Right ventricle myocardium superior (tissue), 1 donor: ENCODE measurements around the gene ZBTB17. TPM values are rescaled to one million over a fixed set of nuclear protein-coding genes. Genes with fewer than 3 reads are reported as not detected.
"Not testable (repeated sequence)": the region's sequence is repeated elsewhere in the genome, so short reads cannot be mapped to it uniquely, and the experiment has no call there.

ENCODE experiments used
- ATAC-seq: fragments of 200-7000 bp; cut with Tn5 transposase; one replicate; pipeline ENCODE4 v1.9.1; 2020; ENCODE audit warnings: mild to moderate bottlenecking; ENCODE audit not compliant: poor library complexity
- DNase-seq: peaks from one replicate; pipeline ENCODE4 v3.0.0-alpha.2; 2020
- intact Hi-C: fragments of 100-400 bp; cut with DNase I; formaldehyde crosslinking; loops from one replicate; pipeline ENCODE4 v1.11.2; 2022
- total RNA-seq: library from RNA; stranded (reverse); fragmentation: NEBNext Ultra II Directional; extraction: Animal tissue kit (Norgen Biotek cat#: 25700); gene quantifications from one replicate; pipeline ENCODE4 v1.2.1, GENCODE V29; 2021
- donor health status: DM: no; HTN: yes; CAD: no; lungs with severe emphysema.

The ZBTB17 gene
- total RNA-seq, 1 donor from 2014 or later, result 21.2 TPM

DNA sequence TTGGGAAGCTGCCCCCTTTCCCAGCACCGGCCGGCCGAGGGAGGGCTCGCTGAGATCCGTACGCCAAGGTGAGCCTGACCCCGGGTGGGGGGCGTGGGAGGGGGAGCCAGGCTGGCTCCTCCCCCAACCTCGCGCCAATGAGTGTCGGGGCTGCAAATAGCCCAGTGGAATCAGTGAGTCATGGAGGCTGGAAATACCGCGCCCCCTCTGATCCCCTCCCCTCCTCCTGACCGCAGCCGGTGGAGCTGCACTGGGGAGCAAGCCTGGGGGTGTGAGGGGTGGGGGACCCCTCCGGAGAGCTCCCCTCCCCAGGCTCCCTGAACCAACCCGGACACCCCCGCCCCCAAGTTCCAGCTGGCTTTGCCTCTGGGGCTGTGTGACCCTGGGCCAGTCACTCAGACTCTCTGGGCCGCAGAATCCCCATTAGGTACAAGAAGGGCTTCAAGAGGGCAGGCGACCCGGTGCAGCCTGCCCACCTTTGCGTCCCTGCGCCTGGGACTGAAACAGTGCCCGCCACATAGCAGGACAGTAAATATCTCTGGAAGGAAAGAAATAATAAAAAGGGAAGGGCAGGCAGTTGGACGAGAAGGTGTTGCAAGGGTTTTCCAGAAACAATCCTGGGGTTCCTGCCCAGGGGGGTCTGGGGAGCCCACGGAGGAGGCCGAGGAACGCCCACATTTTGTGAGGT, 37.5 kb upstream of the ZBTB17 start:
- intact Hi-C loops, result no loop called here
- DNase-seq (peak; percentile 79), ATAC-seq (peak; percentile 26)

DNA sequence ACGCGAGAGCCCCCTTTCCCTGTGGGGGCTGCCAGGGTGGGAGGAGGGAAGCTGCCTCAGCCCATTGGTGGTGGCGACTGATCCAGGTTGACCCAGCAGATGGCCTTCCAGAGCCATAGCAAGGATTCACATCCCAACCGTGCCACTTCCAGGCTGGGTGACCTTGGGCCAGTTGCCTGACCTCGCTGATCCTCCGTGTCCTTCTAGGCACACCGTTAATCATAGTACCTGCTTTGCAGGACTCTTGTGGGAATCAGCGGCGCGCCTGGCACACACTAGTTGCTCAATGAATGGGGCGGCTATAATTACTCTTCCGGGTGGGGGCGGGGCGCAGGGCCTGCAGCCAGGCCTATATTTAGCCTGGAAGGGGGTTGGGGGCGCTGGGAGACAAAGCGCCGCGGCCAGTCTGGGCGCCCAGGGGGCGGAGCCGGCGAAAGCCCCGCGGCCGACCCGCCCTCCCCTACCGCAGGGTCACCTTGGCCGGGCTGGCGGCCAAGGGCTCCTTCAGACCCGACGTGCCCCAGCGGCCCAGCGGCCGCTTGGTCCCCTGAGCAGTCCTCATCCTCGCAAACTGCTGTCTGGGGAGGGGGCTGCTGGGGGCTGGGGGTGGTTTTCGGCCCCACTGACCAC, 36.8 kb upstream of the ZBTB17 start:
- DNase-seq, result peak; percentile 85
- intact Hi-C loops, result no loop called here
- ATAC-seq, result peak; percentile 40

DNA sequence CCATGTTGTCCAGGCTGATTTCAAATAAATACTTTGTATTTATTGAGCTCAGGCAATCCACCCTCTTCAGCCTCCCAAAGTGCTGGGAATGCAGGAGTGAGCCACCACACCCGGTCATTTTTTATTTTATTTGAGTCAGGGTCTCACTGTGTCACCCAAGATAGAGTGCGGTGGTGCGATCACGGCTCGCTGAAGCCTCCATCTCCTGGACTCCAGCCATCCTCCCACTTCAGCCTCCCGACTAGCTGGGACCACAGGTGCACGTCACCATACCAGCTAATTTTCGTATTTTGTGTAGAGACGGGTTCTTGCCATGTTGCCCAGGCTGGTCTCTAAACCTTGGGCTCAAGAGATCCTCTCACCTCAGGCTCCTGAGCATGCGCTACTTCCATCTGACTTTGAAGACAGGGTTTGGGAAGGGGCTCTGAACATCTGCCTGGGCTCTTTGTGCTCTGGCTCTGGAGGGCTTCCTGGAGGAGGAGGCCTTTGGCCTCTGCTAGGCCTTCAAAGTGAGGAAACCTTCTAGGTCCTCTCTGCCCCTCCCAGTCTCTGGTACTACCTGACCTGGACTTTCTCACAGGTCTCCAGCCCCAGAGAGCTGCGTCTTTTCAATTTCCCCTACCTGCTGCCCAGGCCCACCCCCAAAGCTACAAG, 36.2 kb upstream of the ZBTB17 start:
- ATAC-seq, result no peak
- DNase-seq, result peak; percentile 36
- intact Hi-C loops, result no loop called here

DNA sequence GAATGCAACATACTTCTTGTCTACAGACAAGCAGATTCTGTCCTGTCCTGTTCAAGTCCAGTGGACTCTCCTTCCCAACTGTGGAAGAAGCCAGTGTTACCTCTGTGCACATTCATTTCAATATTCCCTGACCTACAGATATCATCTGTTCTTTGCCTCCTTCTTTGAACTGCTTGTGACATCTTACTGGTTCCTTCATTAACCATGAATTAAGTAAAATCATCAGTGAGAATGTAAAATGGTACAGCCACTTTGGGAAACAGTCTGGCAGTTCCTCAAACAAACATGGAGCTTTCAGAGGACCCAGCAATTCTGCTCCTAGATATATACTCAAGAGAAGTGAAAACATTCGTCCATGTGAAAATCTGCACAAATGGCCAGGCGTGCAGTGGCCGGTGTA, 34.9 kb upstream of the ZBTB17 start:
- intact Hi-C loops, result no loop called here
- ATAC-seq (no peak), DNase-seq (no peak)

DNA sequence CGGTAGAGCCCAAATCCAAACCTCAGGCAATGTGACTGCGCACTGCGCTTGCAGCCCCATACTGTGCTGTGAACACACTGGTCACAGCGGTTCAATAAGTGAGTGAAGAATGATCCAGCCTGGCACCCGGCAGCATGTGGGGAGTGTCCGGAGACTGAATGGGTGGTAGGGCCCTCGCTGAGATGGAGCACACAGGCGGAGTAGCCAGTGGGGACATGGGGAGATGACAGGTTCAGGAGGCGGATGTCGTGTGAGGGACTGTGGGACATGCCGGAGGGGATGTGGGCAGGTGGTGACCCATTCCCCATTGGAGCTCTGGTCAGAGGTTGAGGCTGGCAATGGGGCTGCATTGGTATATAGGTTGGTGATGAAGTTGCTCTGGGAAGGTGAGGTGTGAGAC, 33.8 kb upstream of the ZBTB17 start:
- DNase-seq (peak; percentile 29), ATAC-seq (no peak)
- intact Hi-C loops, result loop anchor here (5.0 kb wide), 1 partner anchor 48 kb away; no protein-coding TSS in a partner anchor

DNA sequence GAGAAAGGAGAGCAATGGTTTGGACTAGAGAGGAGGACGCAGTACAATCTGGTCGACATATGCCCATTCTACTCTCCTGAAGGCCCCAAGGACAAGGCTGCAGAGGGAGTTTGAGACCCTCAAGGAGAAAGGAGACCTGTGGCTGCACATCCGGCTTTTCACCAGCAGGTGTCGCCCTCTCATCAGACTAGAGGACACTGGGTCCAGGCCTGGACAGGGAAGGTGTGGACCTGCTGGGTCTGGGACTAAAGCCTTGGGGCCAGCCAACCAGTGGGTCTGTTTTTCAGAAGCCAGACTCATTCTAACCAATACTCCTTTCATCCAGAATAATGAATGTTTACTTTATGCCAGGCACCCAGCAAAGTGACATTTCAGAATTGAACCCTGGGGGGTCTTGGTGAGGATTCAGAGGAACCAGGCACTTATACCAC, 33.1 kb upstream of the ZBTB17 start:
- intact Hi-C loops, result loop anchor here (5.0 kb wide), 1 partner anchor 48 kb away; no protein-coding TSS in a partner anchor
- ATAC-seq, result no peak
- peak; percentile 88 for DNase-seq

DNA sequence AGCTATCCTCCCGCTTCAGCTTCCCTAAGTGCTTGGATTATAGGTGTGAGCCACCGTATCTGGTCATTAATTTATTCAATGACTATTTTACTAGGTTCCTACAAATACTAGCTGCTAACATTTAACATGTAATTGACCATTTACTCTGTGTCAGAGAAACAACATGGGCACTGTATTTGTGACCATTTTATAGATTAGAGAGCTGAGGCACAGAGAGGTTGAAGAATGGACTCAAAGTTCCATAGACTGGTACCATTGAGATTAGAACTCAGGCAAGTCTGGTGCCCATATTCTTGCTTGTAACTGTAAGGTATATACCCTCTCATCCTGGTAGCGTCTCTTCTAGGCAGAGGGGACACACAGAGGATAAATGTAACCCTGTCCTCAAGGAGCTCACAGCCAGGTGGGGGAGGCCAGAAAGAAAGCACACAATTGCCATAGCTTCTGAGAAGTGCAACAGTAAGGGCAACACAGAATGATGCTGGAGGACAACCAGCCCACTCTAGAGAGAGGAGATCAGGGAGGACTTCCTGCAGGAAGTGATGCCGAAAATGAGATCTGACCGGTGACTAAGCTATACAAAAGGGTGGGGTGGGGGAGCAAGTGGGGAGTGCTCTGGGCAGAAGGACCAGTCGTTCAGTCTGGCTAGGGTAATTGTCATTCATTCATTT, 31.9 kb upstream of the ZBTB17 start:
- intact Hi-C loops, result loop anchor here (5.0 kb wide), 1 partner anchor 49 kb away; no protein-coding TSS in a partner anchor
- ATAC-seq, result no peak
- no peak for DNase-seq

DNA sequence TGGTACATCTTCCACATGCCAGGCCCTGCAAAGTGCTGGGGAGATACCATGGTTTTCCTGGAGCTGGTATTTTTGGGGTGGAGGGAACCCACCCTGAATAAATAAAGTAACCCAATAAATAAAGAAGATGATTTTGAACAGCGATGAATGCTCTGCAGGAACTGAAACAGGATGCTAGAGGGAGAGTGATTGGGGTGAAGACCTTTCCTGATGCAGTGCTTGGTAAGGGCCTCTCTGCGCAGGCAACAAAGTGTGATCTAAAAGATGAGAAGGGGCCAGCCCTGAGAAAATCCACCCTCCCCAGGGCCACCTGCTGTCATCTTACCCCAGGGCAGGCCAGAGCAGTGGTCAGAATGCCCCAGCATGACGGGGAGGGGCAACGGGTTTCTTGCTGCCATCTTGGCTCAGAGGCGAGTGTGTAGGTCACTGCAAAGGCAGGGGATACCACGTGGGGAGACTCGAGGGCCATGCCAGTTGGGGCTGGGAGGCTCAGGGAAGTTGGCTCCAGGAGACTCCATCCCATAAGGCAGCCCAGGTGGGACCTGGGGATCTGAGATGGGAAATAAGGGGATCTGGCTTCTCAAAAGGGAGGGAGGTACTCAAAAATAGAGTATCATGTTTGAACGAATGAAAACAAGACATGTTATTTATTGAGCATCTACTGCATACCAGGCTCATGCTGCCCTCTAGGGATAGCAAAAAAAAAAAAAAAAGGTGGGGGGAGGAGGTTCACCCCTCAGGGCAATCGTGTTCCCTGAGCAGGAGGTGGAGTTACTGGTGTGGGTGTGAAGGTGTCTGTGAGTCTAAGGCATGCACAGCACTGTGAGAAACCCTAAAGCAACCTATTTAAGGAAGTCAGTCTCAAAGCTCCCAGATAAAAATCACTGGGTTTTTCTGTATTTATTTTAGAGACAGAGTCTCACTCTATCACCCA, 30.9 kb upstream of the ZBTB17 start:
- DNase-seq (no peak), ATAC-seq (no peak)

DNA sequence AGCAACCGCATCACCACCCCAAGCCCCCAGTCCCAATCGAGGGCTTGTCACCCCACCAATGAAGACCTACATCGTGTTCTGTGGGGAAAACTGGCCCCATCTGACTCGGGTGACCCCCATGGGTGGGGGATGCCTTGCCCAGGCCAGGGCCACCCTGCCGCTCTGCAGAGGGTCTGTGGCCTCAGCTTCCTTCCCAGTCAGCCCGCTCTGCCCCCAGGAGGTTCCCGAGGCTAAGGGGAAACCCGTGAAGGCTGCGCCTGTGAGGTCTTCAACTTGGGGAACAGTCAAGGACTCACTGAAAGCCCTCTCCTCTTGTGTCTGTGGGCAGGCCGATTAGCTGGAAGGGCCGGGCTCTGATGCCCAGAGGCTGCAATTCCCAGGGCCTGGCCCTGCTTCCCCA, 30.1 kb upstream of the ZBTB17 start:
- ATAC-seq (no peak), DNase-seq (no peak)
- intact Hi-C loops, result loop anchor here (5.0 kb wide), 1 partner anchor 51 kb away; no protein-coding TSS in a partner anchor

More for the DNA sequence above, 30.9 kb upstream of the ZBTB17 start:
- intact Hi-C loops, result loop anchor here (5.0 kb wide), 1 partner anchor 50 kb away; no protein-coding TSS in a partner anchor

DNA sequence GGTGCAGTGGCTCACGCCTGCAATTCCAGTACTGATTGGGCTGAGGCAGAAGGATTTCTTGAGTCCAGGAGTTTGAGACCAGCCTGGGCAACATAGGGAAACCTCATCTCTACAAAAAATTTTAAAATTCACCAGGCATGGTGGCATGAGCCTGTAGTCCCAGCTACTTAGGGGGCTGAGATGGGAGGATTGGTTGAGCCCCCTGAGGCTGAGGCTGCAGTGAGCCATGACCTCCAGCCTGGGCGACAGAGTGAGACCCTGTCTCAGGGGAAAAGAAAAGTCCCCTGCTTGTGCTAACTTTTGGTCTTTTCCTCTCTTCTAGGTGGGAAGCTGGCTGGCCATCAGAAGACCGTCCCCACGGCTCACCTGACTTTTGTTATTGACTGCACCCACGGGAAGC, 29.7 kb upstream of the ZBTB17 start:
- ATAC-seq (no peak), DNase-seq (no peak)
- intact Hi-C loops, result loop anchor here (5.0 kb wide), 1 partner anchor 52 kb away; no protein-coding TSS in a partner anchor

DNA sequence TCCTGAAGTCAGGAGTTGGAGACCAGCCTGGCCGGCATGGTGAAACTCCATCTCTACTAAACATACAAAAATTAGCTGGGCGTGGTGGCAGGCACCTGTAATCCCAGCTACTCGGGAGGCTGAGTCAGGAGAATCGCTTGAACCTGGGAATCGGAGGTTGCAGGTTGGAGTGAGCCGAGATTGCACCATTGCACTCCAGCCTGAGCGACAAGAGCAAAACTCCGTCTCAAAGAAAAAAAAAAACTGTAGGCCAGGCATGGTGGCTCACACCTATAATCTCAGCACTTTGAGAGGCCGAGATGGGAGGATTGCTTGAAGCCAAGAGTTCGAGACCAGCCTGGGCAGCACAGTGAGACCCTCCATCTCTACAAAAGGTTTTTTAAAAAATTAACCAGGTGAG, 25.4 kb upstream of the ZBTB17 start:
- intact Hi-C loops, result not testable (repeated sequence)

DNA sequence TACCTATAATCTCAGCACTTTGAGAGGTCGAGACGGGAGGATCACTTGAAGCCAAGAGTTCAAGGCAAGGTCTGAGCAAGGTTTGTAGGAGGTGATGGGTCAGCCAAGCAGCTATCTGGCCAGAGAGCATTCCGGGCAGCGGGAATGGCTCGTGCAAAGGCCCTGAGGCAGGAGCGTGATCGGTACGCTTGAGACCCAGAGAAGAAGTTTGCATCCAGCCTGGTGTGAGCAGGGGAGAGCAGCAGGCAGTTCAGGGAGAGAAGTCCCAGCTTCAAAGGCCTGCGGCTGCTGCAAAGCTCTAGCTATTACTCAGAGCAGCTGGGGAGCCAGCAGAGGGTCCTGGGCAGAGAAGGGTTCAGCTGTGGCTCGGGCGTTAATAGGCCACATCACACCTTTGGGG, 23.0 kb upstream of the ZBTB17 start:
- no peak for DNase-seq
- ATAC-seq, result no peak
- intact Hi-C loops, result loop anchor here (10.0 kb wide), 1 partner anchor 196 kb away; no protein-coding TSS in a partner anchor

More for the DNA sequence above, 25.4 kb upstream of the ZBTB17 start:
- not testable (repeated sequence) for ATAC-seq, DNase-seq

DNA sequence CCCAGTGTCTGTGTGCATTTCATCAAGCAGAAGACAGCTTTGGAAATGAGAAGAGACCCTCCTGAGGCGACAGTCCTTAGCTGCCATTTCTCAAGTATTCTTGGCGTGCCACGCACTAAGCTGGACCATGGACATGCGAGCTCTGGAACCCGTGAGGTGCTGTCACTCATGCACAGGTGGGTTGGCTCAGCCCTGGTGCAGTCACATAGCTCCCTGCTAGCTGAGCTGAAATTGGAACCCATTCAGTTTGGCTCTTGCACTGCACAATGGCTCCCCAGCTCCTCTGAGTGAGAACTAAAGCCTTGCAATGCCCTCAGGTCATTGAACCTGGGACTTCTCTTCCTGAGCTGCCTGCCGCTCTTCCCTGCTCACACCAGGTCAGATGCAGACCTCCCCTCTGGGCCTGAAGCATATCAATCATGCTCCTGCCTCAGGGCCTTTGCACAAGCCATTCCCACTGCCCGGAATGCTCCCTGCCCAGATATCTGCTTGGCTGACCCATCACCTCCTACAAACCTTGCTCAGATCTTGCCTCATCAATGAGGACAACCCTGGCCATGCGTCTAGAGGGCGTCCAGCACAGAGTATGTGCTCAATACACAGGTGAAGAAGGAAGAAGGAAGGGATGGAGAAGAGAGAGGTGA, 21.9 kb upstream of the ZBTB17 start:
- ATAC-seq, result no peak
- intact Hi-C loops, result loop anchor here (10.0 kb wide), 1 partner anchor 197 kb away; no protein-coding TSS in a partner anchor
- DNase-seq, result no peak

DNA sequence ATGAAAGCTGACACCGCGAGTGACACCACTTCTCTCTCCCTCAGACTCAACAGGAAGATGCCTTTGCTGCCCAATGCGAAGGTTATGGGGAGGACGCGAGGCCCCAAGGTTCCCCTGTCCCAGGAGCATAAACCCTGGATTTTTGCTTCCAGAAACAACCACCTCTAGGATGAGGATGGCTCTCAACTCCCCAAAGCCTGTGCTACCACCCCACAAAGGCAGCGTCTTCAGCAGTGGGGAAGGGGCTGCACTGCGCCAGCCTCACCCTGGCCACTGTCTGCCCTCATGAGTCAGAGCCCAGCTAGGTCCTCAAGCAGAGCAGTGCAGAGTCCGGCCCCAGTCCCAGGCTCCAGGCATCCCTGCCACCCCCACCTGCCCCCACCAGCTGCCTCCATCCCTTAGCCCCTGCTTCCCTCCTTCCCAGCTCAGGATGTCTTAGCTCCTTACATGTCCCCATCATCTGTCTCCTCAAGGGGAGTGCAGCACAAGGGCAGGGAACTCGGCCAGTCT, 21.2 kb upstream of the ZBTB17 start:
- ATAC-seq (no peak), DNase-seq (no peak)
- intact Hi-C loops, result loop anchor here (10.0 kb wide), 1 partner anchor 198 kb away; no protein-coding TSS in a partner anchor

DNA sequence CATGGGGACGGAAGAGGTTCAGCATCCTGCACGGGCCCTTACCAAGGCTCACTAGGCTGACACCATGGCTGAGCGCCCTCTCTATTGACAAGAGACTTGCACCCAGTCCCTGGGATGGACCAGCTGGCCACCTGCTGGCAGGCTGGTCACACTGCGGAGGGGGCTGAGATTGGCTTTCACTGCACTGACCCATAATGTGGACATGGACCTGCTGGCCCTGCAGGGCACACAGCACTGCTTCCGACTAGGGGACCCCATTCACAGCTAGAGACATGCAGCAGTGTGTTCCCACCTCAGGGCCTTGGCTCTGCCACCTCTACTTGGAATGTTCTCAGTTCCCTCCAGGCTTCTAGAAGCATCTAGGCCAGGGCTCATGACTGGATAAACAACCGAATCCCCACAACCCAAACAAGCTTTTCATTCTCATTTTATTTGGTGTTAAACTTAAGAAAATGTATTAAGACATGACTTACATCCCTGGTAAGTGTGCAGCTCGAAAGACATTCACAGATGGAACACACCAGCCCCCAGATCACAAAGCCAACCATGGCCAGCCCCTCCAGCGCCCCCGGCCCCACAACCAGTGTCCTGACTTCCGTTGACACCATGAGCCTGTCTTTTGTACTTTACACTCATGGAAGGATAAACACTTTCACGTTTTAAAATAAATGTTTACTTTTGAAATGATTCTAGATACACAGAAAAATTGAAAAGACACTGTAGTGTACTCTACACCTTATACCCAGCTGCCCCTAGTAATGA, 18.9 kb upstream of the ZBTB17 start:
- intact Hi-C loops, result loop anchor here (5.0 to 10.0 kb wide), 3 partner anchors 177 to 202 kb away; no protein-coding TSS in a partner anchor
- DNase-seq (peak; percentile 75), ATAC-seq (peak; percentile 91)

DNA sequence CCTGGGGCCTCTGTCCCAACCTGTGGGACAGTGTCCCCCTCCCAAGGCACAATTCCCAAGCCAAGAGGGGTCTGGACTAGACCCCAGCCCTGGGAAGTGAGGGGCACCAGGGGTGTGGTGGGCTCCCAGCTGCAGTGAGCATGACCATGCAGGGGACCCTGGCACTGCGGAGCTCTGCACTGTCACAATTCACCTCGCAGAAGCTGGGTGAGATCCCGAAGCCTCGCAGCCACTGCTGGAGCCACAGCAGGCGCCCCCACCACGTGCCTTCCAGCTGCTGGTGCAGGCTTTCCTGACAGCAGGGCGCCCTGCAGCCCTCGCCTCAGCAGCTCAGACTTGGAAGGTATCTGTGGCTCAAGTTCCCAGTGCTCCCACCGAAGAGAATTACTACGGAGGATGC, 18.2 kb upstream of the ZBTB17 start:
- intact Hi-C loops, result loop anchor here (5.0 to 10.0 kb wide), 3 partner anchors 177 to 202 kb away; no protein-coding TSS in a partner anchor
- ATAC-seq (no peak), DNase-seq (no peak)
